Lower leg skin (tissue), 3 donors: ENCODE results near the gene GPR39.

Source experiments
- CTCF ChIP-seq, 3 donors: fragments of 450-650 bp; IDR thresholded peaks; one replicate each; pipeline ENCODE4 v1.5.1; 2016; ENCODE audit warnings: antibody characterized with exemption in 3 of 3, mild to moderate bottlenecking in 3 of 3, moderate library complexity in 2 of 3
- POLR2A ChIP-seq, 2 donors: fragments of 450-650 bp; IDR thresholded peaks; one replicate each; pipeline ENCODE4 v1.6.1; 2016 to 2017; ENCODE audit warnings: antibody characterized with exemption in 2 of 2, mild to moderate bottlenecking in 1 of 2, moderate library complexity in 1 of 2

GRCh38 chr2:132443106-132443505 is 26.5 kb downstream of the GPR39 start:
- no peak for TF ChIP-seq CTCF (IDR thresholded peaks at IDR 0.05)
- no peak for TF ChIP-seq POLR2A (IDR thresholded peaks at IDR 0.05)
